Uterus (tissue), 2 donors: ENCODE measurements around the gene TCF12.

Experiments
- CTCF ChIP-seq, 4 experiments: fragments of 200-600 bp in 2 of 4; fragments of 450-650 bp in 2 of 4; sonication (generic) in 2 of 4; IDR thresholded peaks; one replicate each; pipeline ENCODE4 v1.5.1; 2016 to 2019; ENCODE audit warnings: antibody characterized with exemption in 4 of 4, mild to moderate bottlenecking in 2 of 4, moderate library complexity in 1 of 4
- POLR2A ChIP-seq, 2 donors: fragments of 450-650 bp; IDR thresholded peaks; one replicate each; pipeline ENCODE4 v1.6.1; 2016; ENCODE audit warnings: antibody characterized with exemption in 2 of 2, mild to moderate bottlenecking in 1 of 2, moderate library complexity in 1 of 2

GRCh38 chr15:57306944-57307411 lies 388.5 kb downstream of the TCF12 start:
- TF ChIP-seq CTCF (IDR thresholded peaks at IDR 0.05) (no peak), POLR2A (IDR thresholded peaks at IDR 0.05) (no peak)
